Loucy (cell line): Measurements from ENCODE around the gene BRSK2.
"Not testable (repeated sequence)": the region's sequence is repeated elsewhere in the genome, so short reads cannot be mapped to it uniquely, and the experiment has no call there.

ENCODE experiments used
- H2AFZ ChIP-seq: fragments of 200-600 bp; sonication (generic); 2 replicates; pipeline ENCODE4 v1.6.0; 2016; ENCODE audit warnings: antibody characterized with exemption, mild to moderate bottlenecking, low read length, moderate library complexity
- H3F3A ChIP-seq: fragments of 200-600 bp; 2 replicates; pipeline ENCODE4 v1.6.0; 2016; ENCODE audit warnings: antibody characterized with exemption, low read depth, mild to moderate bottlenecking
- H3K27me3 ChIP-seq: fragments of 200-600 bp; sonication (generic); 2 replicates; pipeline ENCODE4 v1.6.1; 2014; ENCODE audit warnings: low read length, mild to moderate bottlenecking; ENCODE audit not compliant: insufficient read depth, poor library complexity, severe bottlenecking
- H3K36me3 ChIP-seq: fragments of 200-600 bp; sonication (generic); 2 replicates; pipeline ENCODE4 v1.6.1; 2016; ENCODE audit warnings: low read length; ENCODE audit not compliant: insufficient read depth
- H3K4me1 ChIP-seq: fragments of 200-600 bp; sonication (generic); 2 replicates; pipeline ENCODE4 v1.5.1; 2014; ENCODE audit warnings: low read length, mild to moderate bottlenecking; ENCODE audit not compliant: insufficient read depth, poor library complexity, severe bottlenecking
- H3K4me2 ChIP-seq: fragments of 200-600 bp; sonication (generic); 2 replicates; pipeline ENCODE4 v1.6.0; 2014; ENCODE audit warnings: antibody characterized with exemption, low read length, low read depth, mild to moderate bottlenecking; ENCODE audit not compliant: poor library complexity, severe bottlenecking
- H3K4me3 ChIP-seq: fragments of 200-600 bp; sonication (generic); 2 replicates; pipeline ENCODE4 v1.5.1; 2014; ENCODE audit warnings: low read length, mild to moderate bottlenecking, mixed read lengths; ENCODE audit not compliant: poor library complexity, severe bottlenecking
- H3K79me2 ChIP-seq: fragments of 200-600 bp; sonication (generic); 2 replicates; pipeline ENCODE4 v1.6.1; 2014; ENCODE audit warnings: low read length; ENCODE audit not compliant: insufficient read depth
- H3K9ac ChIP-seq: fragments of 200-600 bp; sonication (generic); 2 replicates; pipeline ENCODE4 v1.6.0; 2014; ENCODE audit warnings: mild to moderate bottlenecking, low read depth, low read length, moderate library complexity; ENCODE audit not compliant: poor library complexity, severe bottlenecking
- H3K9me2 ChIP-seq: fragments of 200-600 bp; sonication (generic); replicated peaks from 2 replicates; pipeline ENCODE4 v1.6.1; 2016; ENCODE audit warnings: low read depth, low read length, mixed read lengths
- H3K9me3 ChIP-seq: fragments of 200-600 bp; sonication (generic); 2 replicates; pipeline ENCODE4 v1.6.1; 2014; ENCODE audit warnings: mild to moderate bottlenecking, antibody characterized with exemption, low read length, low read depth; ENCODE audit not compliant: insufficient read depth
- H4K20me1 ChIP-seq: fragments of 200-600 bp; sonication (generic); 2 replicates; pipeline ENCODE4 v1.6.0; 2014; ENCODE audit warnings: antibody characterized with exemption, low read length, mild to moderate bottlenecking; ENCODE audit not compliant: insufficient read depth, poor library complexity, severe bottlenecking
- EZH2phosphoT487 ChIP-seq: fragments of 200-600 bp; IDR thresholded peaks from 2 replicates; pipeline ENCODE4 v1.6.1; 2018; ENCODE audit warnings: antibody characterized with exemption, mild to moderate bottlenecking, moderate library complexity, borderline replicate concordance
- TF ChIP-seq, protein P1 (sequence below): fragments of 200-600 bp; sonication (generic); conservative IDR thresholded peaks from 2 replicates; pipeline ENCODE4 v1.5.1; 2014; ENCODE audit warnings: mild to moderate bottlenecking, antibody characterized with exemption, low read length

BRSK2 gene

GRCh38 chr11:1419811-1420210 lies 30.1 kb downstream of the BRSK2 start:
- H3F3A ChIP-seq = no peaks in the 10 kb centered on the region
- no peak for TF ChIP-seq EZH2phosphoT487
- H3K9me2 ChIP-seq = no peaks in the 10 kb centered on the region
- no peaks in the 10 kb centered on the region for H3K27me3 ChIP-seq
- no peak overlapping the region for H3K4me3 ChIP-seq
- no peaks in the 10 kb centered on the region for H3K36me3 ChIP-seq
- H3K9ac ChIP-seq = no peak overlapping the region
- H2AFZ ChIP-seq = no peak overlapping the region
- H3K4me1 ChIP-seq = no peaks in the 10 kb centered on the region
- no peaks in the 10 kb centered on the region for H3K79me2 ChIP-seq
- H4K20me1 ChIP-seq = no peaks in the 10 kb centered on the region
- H3K9me3 ChIP-seq = peaks cover 32% of the 10 kb centered on the region; the same call in 1 of the 2 replicates
- no peak overlapping the region for H3K4me2 ChIP-seq

GRCh38 chr11:1421291-1421690 lies 31.6 kb downstream of the BRSK2 start:
- Histone ChIP-seq H3K9ac (no peak overlapping the region), H3K4me2 (no peak overlapping the region), H3F3A (no peaks in the 10 kb centered on the region), H3K4me3 (no peak overlapping the region), H3K36me3 (no peaks in the 10 kb centered on the region), H2AFZ (no peak overlapping the region), H3K9me3 (peaks cover 29% of the 10 kb centered on the region; the same call in 1 of the 2 replicates), H3K4me1 (no peaks in the 10 kb centered on the region), H3K9me2 (no peaks in the 10 kb centered on the region), H3K79me2 (no peaks in the 10 kb centered on the region), H4K20me1 (no peaks in the 10 kb centered on the region), H3K27me3 (no peaks in the 10 kb centered on the region)
- TF ChIP-seq, protein P1, sequence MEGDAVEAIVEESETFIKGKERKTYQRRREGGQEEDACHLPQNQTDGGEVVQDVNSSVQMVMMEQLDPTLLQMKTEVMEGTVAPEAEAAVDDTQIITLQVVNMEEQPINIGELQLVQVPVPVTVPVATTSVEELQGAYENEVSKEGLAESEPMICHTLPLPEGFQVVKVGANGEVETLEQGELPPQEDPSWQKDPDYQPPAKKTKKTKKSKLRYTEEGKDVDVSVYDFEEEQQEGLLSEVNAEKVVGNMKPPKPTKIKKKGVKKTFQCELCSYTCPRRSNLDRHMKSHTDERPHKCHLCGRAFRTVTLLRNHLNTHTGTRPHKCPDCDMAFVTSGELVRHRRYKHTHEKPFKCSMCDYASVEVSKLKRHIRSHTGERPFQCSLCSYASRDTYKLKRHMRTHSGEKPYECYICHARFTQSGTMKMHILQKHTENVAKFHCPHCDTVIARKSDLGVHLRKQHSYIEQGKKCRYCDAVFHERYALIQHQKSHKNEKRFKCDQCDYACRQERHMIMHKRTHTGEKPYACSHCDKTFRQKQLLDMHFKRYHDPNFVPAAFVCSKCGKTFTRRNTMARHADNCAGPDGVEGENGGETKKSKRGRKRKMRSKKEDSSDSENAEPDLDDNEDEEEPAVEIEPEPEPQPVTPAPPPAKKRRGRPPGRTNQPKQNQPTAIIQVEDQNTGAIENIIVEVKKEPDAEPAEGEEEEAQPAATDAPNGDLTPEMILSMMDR = no peak
- TF ChIP-seq EZH2phosphoT487 = no peak

GRCh38 chr11:1422481-1422880 lies 32.7 kb downstream of the BRSK2 start:
- Histone ChIP-seq H3K4me1 (no peaks in the 10 kb centered on the region), H2AFZ (no peak overlapping the region), H3K27me3 (no peaks in the 10 kb centered on the region), H3K4me3 (no peak overlapping the region), H3K9ac (no peak overlapping the region), H3F3A (no peaks in the 10 kb centered on the region), H4K20me1 (no peaks in the 10 kb centered on the region), H3K9me3 (peaks cover 19% of the 10 kb centered on the region; the same call in 1 of the 2 replicates), H3K4me2 (no peak overlapping the region), H3K9me2 (no peaks in the 10 kb centered on the region), H3K36me3 (no peaks in the 10 kb centered on the region), H3K79me2 (no peaks in the 10 kb centered on the region)
- no peak for TF ChIP-seq EZH2phosphoT487
- TF ChIP-seq, protein P1 = no peak

DNA sequence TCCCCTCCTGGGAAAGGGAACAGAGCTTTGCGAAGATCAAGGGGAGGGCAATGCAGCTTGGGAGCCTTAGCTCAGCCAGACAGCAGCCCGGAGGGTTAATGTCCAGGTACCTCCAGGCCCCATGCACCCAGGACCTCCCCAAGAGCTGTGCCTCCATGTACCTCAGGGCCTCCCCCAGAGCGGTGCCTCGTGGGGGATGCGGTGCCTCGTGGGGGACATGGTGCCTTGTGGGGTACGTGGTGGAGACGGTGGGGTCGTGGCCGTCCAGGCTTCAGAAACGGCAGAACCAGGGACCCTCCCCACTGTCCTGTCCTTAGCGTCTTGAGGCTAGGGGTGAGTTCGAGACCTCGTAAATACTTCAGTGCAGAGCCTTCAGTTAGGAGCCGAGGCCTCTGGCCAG lies 33.2 kb downstream of the BRSK2 start:
- peaks cover 19% of the 10 kb centered on the region; the same call in 1 of the 2 replicates for H3K9me3 ChIP-seq
- no peak overlapping the region for H2AFZ ChIP-seq
- no peak overlapping the region for H3K9ac ChIP-seq
- TF ChIP-seq, protein P1 = no peak
- TF ChIP-seq EZH2phosphoT487 = no peak
- no peak overlapping the region for H3K4me3 ChIP-seq
- no peaks in the 10 kb centered on the region for H3K4me1 ChIP-seq
- H3K79me2 ChIP-seq = no peaks in the 10 kb centered on the region
- no peaks in the 10 kb centered on the region for H3K27me3 ChIP-seq
- no peaks in the 10 kb centered on the region for H4K20me1 ChIP-seq
- H3K36me3 ChIP-seq = no peaks in the 10 kb centered on the region
- no peak overlapping the region for H3K4me2 ChIP-seq
- no peaks in the 10 kb centered on the region for H3F3A ChIP-seq
- no peaks in the 10 kb centered on the region for H3K9me2 ChIP-seq

DNA sequence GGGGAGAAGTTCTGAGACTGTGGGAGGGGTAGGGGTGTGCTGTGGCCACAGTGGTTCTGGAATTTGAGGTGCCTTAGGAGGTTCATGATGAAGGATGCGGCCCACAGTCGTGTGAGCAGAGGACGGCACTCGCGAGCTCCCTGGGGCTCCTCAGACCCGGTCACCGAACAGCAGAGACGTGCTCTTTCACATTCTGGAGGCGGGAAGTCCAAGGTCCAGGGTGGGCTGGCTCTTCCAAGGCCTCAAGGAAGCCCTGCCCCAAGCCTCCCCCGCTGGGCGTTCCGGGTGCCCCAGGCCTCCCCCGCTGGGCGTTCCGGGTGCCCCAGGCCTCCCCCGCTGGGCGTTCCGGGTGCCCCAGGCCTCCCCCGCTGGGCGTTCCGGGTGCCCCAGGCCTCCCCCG lies 33.7 kb downstream of the BRSK2 start:
- H3K4me1 ChIP-seq, H3K4me2 ChIP-seq, H3K9me2 ChIP-seq, H3K36me3 ChIP-seq, H3K9ac ChIP-seq, H3K4me3 ChIP-seq, H3F3A ChIP-seq, H2AFZ ChIP-seq, H3K79me2 ChIP-seq, H3K27me3 ChIP-seq, H4K20me1 ChIP-seq: not testable (repeated sequence)
- H3K9me3 ChIP-seq = peaks cover 19% of the 10 kb centered on the region; the same call in 1 of the 2 replicates
